Panc1 (cell line): ENCODE measurements around the gene EIF5AL1.
A peak's percentile ranks its signal among the peaks of the same experiment; 100 is the strongest.

Experiments
- CTCF ChIP-seq: fragments of 450-650 bp; IDR thresholded peaks from 2 replicates; pipeline ENCODE4 v1.5.1; 2017; ENCODE audit warnings: mild to moderate bottlenecking
- POLR2AphosphoS5 ChIP-seq: IDR thresholded peaks from 2 replicates; pipeline ENCODE4 v1.6.1; 2012; ENCODE audit warnings: mild to moderate bottlenecking, low read depth, low read length, moderate library complexity
- REST ChIP-seq, 2 experiments: IDR thresholded peaks; 2 replicates each; pipeline ENCODE4 v1.6.1; 2011 to 2012; ENCODE audit warnings: low read depth in 2 of 2, control low read depth in 1 of 2, low read length in 1 of 2, mild to moderate bottlenecking in 1 of 2, moderate library complexity in 1 of 2; ENCODE audit not compliant: insufficient read depth in 1 of 2

DNA sequence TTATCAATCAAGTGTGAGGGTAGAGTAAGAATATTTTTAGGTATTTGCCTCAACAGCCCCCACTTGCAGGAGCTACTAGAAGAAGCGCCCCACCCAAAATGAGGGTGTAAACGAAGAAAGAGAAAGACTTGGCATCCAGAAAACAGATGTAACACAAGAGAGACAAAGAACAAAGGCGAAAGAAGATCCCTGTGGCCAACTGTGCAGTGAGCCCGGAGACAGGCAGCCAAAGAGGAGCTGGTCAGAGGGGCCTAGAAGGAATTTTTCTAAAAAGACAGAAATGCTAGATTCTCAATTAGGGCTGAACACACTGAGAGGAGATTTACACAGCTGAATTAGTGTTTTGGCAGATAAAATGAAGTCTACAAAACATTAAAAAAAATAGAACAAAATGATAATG is 29.6 kb upstream of the EIF5AL1 start:
- TF ChIP-seq POLR2AphosphoS5 = no peak
- TF ChIP-seq CTCF = 0 out of 2 replicates have a peak, but pooled peaks have one; percentile 5
- TF ChIP-seq REST (IDR thresholded peaks at IDR 0.05; ENCODE audit: insufficient read depth in 1 of 2, low read depth in 2 of 2, low read length in 1 of 2) = no peak
